COLO668 (cell line): ENCODE data around the gene LRRC25.
"Not testable (repeated sequence)": the region's sequence is repeated elsewhere in the genome, so short reads cannot be mapped to it uniquely, and the experiment has no call there.

Source experiments
- DNase-seq: peaks from one replicate; lab custom pipeline; 2025; ENCODE audit not compliant: unreplicated experiment; lab: John Stamatoyannopoulos, UW

The LRRC25 gene

DNA sequence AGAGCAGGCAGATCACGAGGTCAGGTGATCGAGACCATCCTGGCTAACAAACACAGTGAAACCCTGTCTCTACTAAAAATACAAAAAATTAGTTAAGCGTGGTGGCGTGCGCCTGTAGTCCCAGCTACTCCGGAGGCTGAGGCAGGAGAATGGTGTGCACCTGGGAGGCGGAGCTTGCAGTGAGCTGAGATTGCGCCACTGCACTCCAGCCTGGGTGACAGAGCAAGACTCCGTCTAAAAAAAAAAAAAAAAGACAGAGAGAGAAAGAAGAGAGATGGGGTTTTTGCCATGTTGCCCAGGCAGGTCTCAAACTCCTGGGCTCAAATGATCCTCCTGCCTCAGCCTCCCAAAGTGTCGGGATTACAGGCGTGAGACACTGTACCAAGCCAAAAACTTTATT is 8.3 kb upstream of the LRRC25 start:
- DNase-seq: not testable (repeated sequence)

DNA sequence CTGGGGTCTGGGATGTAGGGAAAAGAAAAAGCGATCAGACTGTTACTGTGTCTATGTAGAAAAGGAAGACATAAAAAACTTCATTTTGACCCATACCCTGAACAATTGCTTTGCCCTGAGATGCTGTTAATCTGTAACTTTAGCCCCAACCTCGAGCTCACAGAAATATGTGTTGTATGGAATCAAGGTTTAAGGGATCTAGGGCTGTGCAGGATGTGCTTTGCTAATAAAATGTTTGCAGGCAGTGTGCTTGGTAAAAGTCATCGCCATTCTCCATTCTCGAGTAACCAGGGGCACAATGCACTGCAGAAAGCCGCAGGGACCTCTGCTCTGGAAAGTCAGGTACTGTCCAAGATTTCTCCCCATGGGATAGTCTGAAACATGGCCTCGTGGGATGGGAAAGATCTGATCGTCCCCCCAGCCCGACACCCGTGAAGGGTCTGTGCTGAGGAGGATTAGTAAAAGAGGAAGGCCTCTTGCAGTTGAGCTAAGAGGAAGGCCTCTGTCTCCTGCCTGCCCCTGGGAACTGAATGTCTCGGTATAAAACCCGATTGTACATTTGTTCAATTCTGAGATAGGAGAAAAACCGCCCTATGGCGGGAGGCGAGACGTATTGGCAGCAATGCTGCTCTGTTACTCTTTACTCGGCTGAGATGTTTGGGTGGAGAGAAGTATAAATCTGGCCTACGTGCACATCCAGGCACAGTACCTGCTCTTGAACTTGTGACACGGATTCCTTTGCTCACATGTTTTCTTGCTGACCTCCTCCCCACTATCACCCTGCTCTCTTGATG is 5.2 kb upstream of the LRRC25 start:
- not testable (repeated sequence) for DNase-seq

DNA sequence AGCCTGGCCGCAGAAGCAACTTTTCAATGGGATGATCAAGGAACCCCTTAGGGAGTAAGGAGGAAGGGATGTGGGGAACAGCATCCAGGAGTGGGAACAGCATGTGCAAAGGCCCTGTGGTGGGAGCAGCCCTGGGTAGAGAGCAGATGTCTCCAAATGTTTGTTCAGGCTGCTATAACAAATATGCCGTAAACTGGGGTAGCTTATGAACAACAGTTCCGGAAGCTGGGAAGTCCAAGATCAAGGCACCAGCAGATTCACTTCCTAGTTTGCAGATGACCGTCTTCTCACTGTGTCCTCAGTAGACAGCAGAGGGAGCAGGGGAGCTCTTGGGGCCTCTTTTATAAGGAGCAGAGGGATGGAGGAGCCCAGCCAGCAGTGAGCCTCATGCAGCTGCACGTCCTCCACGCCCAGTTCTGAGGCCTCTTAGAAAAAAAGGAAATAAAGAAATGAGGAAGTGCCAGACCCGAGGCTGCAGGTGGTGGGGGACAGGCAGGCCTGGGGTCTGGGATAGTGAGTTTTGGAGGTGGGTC is 4.2 kb upstream of the LRRC25 start:
- peak; percentile 18 for DNase-seq

DNA sequence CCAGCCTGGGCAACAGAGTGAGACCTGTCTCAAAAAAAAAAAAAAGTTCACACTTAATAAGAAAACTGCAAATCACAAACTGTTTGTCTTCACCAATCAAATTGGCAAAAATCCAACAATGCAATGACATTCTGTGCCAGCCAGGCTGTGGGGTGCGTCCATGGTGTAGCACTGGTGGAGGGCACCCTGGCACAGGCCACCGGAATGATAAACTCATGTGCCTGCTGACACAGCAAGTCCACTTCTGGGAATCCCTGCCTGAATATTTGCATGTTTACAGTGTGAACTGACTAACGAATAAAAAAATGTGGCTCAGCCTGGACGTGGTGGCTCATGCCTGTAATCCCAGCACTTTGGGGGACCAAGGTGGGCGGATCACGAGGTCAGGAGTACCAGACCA is 1.6 kb upstream of the LRRC25 start:
- DNase-seq: no peak

DNA sequence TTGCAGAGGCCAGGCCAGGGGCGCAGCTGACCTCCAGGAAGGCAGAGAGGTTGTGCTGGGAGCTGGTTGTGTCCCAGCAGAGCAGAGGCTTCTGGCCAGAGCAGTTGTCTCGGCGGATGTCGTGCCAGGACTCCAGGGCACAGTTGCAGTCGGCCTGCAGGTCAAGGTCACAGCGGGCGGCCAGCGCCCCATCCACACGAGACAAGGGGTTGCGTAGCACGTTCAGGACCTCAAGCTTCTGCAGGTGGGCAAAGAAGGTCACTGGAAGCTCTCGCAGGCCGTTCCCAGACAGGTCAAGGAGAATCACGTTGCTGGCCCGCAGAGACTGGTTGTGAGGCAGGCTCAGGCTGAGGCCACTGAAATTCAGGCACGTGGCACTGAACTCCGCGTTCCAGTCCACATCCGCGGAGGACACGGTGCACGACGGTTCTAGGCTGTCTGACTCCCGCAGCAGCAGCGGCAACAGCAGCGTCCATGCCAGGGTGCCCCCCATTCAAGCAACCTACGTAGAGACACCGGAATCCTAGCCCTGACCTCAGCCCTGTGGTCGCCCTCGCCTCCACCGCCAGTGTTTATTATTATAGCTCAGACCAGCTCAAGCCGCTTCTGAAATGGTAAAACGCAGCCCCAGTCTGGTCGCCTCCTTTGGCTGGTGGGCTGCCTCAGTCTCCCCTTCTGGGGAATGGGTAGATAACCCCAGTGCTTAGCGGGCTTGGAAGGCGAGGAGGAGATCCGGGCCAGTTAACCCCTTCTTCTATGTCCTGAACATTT is 766 bp downstream of the LRRC25 start:
- DNase-seq: no peak

DNA sequence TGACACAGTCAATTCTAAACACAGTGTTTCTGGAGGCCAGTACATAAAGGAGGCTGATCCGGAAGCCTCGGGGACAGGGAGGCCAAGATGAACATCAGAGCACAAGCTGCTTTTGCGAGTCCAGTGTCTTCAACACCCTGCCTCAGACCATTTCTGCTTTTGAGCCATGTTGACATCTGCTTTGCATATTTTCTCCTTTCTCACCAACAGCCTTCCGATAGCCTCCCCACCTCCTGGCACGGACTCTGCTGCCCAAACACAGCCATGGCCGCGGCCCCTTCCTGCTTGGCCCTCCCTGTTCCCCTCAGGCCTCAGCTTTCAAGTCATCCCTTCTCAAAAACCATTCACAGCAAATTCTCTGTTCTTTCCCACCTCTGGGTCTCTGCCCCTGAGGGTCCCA is 3.6 kb downstream of the LRRC25 start:
- no peak for DNase-seq

DNA sequence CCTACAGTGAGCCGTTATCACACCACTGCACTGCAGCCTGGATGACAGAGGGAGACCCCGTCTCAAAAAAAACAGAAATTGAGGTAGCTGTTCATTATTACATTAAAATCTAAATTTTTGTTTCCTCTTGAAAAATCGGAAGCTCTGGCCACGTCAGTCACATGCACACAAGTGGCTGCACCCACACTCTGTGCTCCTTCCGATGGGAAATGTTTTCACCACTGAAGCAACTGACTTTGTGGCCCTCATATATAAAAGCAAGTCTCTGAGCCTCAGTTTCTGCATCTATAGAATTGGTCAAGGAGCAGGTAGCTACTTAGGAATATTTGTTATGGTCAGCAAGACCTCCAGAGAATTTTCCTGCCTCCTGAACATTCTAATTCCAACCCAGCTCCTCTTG is 4.5 kb downstream of the LRRC25 start:
- DNase-seq: no peak

DNA sequence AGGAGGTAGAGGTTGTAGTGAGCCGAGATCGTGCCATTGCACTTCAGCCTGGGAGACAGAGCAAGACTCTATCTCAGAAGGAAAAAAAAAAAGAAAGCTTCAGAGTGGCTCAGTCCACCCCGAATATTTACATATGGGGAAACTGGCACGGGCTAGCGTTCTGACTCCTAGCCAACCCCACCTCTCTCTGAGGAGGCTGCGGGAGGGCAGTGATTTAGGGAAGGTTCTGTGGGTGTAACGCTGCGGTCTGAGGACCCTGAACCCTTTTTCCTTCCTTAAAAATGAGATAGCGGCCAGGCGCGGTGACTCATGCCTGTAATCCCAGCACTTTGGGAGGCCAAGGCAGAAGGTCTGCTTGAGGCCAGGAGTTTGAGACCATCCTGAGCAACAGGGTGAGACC is 5.0 kb downstream of the LRRC25 start:
- DNase-seq: no peak

DNA sequence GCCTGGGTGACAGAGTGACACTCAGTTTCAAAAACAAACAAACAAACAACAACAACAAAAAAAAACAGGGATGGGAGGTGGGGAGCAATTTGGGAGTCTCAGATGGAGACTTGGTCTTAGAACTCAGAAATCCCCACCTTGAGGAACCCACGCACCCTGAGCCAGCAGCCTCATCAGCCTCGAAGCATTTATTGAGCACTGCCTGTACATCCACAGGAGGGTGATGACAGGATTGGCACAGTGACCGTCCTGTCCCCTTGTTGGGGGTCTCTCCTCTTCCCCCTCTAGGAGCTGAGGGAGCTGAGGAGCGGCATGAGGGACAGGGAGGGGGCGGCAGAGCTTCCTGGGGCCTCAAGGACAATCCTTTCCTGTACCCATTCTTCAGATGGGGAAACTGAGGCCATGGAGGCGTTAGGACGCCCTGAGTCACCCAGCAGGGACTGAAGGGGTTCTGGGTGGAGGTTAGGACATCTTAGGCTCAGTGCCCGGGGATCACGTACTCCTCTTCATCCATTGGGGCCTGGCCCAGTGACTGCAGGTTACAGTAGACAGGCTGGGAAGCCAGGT is 5.8 kb downstream of the LRRC25 start:
- DNase-seq: no peak

DNA sequence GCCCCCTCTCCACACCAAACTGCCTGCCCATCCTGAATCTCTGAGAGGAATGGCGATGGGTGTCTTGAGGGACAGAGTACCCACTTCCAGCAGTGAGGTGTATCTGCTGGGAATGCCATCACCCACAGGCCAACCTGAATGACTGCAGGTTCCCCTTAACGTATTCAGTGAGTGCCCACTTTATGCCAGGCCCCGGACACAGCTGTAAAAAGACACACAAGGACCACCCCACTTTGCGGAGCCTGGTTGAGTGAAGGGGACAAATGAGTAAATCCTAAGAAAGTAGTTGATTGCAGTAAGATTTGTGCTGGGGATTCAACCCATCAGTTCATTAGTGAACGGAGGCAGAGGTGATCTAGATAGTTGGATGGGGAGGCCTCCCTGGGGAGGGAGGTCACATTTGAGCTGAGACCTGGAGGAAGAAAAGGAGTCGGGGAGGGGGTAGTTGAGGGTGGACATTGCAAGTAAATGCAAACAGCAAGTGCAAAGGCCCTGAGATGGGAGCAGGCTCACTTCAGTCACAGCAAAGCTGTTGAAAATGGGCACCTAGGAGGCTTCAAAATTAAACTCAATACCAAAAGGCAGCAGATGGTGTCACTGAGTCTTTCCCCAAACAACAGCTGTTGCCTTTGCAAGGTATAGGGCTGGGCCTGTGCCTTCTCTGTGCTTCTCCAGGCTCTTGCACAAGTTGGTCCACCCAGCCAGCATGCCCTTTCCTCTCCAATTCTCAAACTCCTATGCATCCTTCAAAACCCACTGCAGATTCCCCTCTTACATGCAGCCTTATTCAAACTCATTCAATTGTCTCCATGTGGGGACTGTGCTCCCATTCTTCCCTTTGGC is 7.1 kb downstream of the LRRC25 start:
- DNase-seq: no peak

DNA sequence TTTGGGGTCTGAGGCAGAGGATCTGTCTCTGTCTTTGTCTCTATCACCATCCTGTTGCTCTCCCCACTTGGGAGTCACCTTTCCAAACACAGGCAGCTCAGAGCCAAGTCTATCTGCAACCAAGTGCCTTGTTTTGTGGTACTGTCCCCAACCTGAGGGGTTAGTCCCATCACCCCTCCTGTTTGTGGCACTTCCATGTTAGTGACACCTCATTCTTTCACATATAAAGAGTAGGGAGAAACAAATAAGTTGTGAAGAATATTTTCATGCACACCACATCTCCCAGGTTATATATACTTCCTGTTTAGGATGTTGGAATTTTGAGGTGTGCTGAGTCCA is 7.7 kb downstream of the LRRC25 start:
- DNase-seq: no peak

DNA sequence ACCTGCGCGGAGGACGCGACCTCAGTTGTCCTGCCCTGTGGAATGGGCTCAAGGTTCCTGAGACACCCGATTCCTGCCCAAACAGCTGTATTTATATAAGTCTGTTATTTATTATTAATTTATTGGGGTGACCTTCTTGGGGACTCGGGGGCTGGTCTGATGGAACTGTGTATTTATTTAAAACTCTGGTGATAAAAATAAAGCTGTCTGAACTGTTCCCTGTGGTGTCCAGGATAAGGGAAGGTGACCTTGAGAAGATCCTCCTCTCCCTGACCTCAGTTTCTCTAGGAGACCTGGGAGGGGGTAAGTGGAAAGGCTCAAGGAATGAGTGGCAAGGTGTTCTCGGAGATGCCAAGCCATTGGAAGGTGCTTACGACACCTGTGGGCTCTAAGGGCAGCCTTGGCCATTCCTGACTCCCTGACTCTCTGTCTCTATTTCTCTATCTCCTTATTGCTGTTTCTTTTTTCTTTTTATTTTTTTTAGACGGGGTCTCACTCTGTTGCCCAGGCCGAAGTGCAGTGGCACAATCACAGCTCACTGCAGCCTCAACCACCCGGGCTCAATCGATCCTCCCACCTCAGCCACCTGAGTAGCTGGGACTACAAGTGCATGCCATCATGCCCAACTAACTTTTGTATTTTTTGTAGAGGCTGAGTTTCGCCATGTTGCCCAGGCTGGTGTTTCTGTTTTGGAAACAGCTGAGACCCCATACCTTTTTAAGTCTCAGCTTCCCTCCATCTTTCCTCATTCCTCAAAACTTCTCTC is 8.3 kb downstream of the LRRC25 start:
- no peak for DNase-seq

DNA sequence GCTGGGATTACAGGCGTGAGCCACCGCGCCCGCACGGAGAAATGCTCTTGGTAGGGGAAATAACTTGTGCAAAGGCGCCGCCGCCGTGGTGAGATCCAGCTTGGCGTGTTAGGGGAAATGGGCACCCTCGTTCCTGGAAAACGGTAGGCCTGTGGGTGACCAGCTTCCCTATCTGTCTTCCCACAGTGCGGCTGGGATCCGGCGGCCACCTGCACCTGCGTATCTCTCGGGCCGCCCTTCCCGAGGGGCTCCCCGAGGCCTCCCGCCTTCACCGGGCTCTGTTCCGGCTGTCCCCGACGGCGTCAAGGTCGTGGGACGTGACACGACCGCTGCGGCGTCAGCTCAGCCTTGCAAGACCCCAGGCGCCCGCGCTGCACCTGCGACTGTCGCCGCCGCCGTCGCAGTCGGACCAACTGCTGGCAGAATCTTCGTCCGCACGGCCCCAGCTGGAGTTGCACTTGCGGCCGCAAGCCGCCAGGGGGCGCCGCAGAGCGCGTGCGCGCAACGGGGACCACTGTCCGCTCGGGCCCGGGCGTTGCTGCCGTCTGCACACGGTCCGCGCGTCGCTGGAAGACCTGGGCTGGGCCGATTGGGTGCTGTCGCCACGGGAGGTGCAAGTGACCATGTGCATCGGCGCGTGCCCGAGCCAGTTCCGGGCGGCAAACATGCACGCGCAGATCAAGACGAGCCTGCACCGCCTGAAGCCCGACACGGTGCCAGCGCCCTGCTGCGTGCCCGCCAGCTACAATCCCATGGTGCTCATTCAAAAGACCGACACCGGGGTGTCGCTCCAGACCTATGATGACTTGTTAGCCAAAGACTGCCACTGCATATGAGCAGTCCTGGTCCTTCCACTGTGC is 9.1 kb downstream of the LRRC25 start:
- peak; percentile 89 for DNase-seq

DNA sequence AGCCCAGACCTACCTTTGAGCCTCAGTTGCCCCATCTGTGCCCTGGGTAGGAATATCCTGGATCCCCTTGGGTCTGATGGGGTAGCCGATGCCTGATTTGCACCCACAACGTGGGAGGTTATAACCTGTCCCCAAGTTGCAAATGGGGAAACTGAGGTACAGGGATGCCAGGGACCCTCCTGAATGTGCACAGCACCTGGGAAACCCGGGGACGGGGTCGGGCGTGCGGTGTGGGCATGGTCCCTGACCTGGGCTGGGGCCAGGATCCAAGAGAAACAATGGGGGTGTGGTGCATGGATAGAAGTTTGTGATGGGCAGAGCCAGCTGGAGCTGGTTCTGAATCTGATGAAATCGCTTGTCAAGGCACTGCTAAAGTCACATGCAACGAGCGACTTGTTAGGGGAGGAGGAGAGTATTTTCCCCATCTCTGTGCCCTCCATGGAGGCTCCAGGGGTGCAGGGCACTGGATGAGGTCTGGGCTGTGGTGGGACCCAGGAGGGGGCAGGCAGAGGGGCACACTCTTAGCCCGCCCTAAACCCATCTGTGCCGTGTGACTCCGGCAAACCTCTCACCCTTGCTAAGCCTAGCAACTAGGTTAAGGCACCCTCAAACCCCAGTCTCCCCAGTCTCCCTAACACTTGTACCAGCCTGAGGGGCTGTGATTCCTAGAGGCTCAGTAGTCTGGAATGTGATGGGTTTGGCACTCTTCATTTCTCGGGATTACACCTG is 10.7 kb downstream of the LRRC25 start:
- peak; percentile 22 for DNase-seq

DNA sequence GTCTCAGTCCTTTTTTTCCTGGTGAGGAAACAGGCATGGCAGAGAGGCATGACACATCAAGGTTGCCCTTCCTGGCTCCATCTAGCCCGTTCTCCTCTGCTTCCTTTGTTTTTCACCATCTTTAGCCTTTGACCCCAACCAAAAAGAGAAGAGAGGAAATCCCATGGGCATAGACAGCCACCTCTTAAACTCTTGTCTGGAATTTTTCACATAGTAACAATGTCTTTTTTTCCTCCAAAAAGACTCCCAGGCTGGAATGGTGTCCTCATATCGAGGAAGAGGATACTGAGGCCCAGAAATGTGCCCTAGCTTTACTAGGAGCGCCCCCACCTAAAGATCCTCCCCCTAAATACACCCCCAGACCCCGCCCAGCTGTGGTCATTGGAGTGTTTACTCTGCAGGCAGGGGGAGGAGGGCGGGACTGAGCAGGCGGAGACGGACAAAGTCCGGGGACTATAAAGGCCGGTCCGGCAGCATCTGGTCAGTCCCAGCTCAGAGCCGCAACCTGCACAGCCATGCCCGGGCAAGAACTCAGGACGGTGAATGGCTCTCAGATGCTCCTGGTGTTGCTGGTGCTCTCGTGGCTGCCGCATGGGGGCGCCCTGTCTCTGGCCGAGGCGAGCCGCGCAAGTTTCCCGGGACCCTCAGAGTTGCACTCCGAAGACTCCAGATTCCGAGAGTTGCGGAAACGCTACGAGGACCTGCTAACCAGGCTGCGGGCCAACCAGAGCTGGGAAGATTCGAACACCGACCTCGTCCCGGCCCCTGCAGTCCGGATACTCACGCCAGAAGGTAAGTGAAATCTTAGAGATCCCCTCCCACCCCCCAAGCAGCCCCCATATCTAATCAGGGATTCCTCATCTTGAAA is 11.5 kb downstream of the LRRC25 start, which contains the start of gene GDF15:
Gene GDF15 (plus strand): TSS at position 484 of the 868 bp plus-strand sequence. CDS start 32 bp downstream, at position 516.
- peak; percentile 83 for DNase-seq

DNA sequence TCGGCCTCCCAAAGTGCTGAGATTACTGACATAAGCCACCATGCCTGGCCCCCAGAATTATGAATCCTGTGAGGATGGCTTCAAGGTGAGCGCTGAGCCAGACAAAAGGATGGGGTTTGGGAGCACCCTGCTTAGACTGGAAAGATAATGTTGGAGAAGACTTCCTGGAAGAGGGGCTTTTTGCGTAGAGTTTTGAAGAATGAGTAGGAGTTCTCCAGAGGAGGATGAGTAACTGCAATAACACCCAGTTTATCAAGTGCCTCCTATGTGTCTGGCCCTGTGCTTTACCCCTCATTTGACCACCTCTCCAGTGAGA is 12.1 kb downstream of the LRRC25 start:
- no peak for DNase-seq

DNA sequence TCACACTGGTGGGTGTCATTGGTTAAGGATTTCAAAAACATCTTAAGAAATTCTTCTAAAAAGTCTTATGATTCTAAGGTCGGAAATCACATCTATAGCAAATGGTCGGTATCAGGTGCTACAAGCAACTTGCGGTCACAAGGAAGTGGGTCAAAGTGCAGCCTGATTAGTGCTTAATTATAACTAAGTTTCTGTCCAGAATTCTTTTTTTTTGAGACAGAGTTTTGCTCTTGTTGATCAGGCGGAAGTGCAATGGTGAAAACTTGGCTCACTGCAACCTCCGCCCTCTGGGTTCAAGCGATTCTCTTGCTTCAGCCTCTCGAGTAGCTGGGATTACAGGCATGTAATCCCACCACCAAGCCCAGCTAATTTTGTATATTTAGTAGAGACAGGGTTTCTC is 12.6 kb downstream of the LRRC25 start:
- DNase-seq: no peak

DNA sequence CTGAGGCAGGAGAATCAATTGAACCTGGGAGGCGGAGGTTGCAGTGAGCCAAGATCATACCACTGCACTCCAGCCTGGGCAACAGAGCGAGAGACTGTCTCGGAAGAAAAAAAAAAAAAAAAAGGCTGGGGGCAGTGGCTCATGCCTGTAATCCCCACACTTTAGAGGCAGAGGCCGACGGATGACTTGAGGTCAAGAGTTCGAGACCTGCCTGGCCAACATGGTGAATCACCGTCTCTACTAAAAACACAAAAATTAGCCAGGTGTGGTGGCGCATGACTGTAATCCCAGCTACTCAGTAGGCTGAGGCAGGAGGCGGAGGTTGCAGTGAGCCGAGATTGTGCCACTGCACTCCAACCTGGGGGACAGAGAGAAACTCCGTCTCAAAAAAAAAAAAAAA is 13.8 kb downstream of the LRRC25 start:
- DNase-seq: not testable (repeated sequence)
